ES-I3 (cell line): ENCODE results near the gene JUNB.

Source experiments
- H3K36me3 ChIP-seq: 2 replicates; pipeline ENCODE4 v1.6.1; 2013; ENCODE audit warnings: mild to moderate bottlenecking, low read length, control low read depth, moderate library complexity; ENCODE audit not compliant: insufficient read depth
- H3K4me1 ChIP-seq: 2 replicates; pipeline ENCODE4 v1.6.1; 2013; ENCODE audit warnings: mild to moderate bottlenecking, control low read depth, low read length; ENCODE audit not compliant: insufficient read depth
- H3K9ac ChIP-seq: 2 replicates; pipeline ENCODE4 v1.6.1; 2013; ENCODE audit warnings: low read depth, mild to moderate bottlenecking, low read length, moderate library complexity
- H3K9me3 ChIP-seq: 2 replicates; pipeline ENCODE4 v1.6.1; 2013; ENCODE audit warnings: mild to moderate bottlenecking, low read length, moderate library complexity; ENCODE audit not compliant: control insufficient read depth, insufficient read depth

JUNB gene

GRCh38 chr19:12833738-12834565, 42.7 kb downstream of the JUNB start:
- no peaks in the 10 kb centered on the region for H3K36me3 ChIP-seq
- peak overlapping the region; percentile 64 for H3K9ac ChIP-seq
- peaks cover 5% of the 10 kb centered on the region for H3K4me1 ChIP-seq
- H3K9me3 ChIP-seq, result no peaks in the 10 kb centered on the region

DNA sequence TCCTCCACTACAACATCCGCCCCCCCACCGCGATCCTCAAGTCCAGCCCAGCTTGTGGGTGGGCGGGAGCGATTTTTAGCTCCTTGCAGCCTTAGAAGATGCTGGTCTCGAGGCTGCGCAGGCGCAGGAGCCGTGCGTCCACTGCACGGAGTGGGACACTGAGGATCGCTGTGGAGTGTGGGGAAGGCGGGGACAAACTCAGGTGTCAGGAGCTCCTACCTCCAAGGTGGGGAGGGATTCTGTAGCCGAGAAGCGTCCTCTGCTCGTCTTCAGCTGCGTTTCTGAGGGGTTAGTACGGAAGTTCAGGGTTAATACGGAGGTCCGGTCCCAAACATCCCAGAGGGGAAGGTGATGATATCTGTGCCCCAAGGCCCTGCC, 43.3 kb downstream of the JUNB start, which contains the start of gene RTBDN:
Gene RTBDN (minus strand): TSS at position 14 of the 378 bp plus-strand sequence. CDS start 4,600 bp downstream, outside the sequence.
- H3K9ac ChIP-seq, result peak within 1 kb of the TSS; percentile 64

DNA sequence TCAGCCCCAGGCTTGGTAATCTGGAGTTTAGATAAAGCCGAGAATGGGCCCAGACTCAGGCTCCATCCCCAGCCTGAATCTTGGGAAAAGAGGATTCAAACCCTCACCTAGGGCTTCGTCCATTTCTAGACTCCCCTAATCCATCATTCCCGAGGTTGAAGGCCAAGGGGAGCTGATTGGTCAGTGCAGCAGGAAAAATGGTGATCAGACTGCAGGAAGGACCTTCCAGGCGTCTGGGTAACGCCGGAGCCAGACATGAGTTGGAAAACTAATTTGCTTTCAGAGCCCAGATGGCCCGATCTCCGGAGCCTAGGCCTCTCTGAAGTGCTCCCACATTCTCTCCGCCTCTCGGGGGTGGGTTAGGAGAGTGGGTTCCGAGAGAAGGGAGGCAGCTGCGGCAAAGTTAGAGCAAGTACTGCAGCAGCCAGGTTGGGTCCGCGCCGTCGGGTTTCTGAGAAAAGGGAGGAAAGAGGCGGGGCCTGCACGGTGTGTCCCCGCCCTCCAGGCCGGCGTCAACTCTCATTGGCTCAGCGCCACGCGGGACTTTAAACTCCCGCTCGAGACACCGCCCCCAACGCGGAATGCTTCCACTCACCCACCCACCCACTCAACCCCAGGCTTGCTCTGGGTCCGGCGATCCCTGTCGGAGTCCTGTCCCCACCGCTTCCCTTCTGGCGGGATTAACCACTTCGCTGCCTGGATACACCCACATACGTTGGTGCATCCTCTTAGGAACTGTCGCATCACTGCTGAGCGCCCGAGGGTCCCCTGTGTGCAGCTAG, 43.9 kb downstream of the JUNB start:
- no peaks in the 10 kb centered on the region for H3K36me3 ChIP-seq
- peak overlapping the region; percentile 64; the same call in 1 of the 2 replicates for H3K9ac ChIP-seq
- H3K9me3 ChIP-seq, result no peaks in the 10 kb centered on the region
- peaks cover 9% of the 10 kb centered on the region for H3K4me1 ChIP-seq

More for the DNA sequence above, 43.3 kb downstream of the JUNB start, which contains the start of gene RTBDN:
- no peaks in the 10 kb centered on the region for H3K9me3 ChIP-seq
- H3K36me3 ChIP-seq, result no peaks in the 10 kb centered on the region
- H3K4me1 ChIP-seq, result peaks cover 5% of the 10 kb centered on the region

GRCh38 chr19:12836529-12836863, 45.2 kb downstream of the JUNB start:
- Histone ChIP-seq H3K4me1 (peaks cover 9% of the 10 kb centered on the region), H3K9me3 (no peaks in the 10 kb centered on the region), H3K9ac (no peak overlapping the region), H3K36me3 (no peaks in the 10 kb centered on the region)

GRCh38 chr19:12837225-12837624, 45.9 kb downstream of the JUNB start:
- no peaks in the 10 kb centered on the region for H3K36me3 ChIP-seq
- no peaks in the 10 kb centered on the region for H3K9me3 ChIP-seq
- H3K9ac ChIP-seq, result no peak overlapping the region
- H3K4me1 ChIP-seq, result peaks cover 9% of the 10 kb centered on the region

GRCh38 chr19:12838182-12838885, 47.0 kb downstream of the JUNB start, which contains the start of gene MAST1:
TSS of gene MAST1 (plus strand) at chr19:12838515. CDS start at chr19:12838573, 58 bp downstream.
- H3K4me1 ChIP-seq, result peaks cover 9% of the 10 kb centered on the region
- no peaks in the 10 kb centered on the region for H3K36me3 ChIP-seq
- H3K9ac ChIP-seq, result peak within 1 kb of the TSS; percentile 52; the same call in 1 of the 2 replicates
- H3K9me3 ChIP-seq, result no peaks in the 10 kb centered on the region

GRCh38 chr19:12838886-12839756, 47.8 kb downstream of the JUNB start:
- Histone ChIP-seq H3K9ac (peak overlapping the region; percentile 52; the same call in 1 of the 2 replicates), H3K36me3 (no peaks in the 10 kb centered on the region)

DNA sequence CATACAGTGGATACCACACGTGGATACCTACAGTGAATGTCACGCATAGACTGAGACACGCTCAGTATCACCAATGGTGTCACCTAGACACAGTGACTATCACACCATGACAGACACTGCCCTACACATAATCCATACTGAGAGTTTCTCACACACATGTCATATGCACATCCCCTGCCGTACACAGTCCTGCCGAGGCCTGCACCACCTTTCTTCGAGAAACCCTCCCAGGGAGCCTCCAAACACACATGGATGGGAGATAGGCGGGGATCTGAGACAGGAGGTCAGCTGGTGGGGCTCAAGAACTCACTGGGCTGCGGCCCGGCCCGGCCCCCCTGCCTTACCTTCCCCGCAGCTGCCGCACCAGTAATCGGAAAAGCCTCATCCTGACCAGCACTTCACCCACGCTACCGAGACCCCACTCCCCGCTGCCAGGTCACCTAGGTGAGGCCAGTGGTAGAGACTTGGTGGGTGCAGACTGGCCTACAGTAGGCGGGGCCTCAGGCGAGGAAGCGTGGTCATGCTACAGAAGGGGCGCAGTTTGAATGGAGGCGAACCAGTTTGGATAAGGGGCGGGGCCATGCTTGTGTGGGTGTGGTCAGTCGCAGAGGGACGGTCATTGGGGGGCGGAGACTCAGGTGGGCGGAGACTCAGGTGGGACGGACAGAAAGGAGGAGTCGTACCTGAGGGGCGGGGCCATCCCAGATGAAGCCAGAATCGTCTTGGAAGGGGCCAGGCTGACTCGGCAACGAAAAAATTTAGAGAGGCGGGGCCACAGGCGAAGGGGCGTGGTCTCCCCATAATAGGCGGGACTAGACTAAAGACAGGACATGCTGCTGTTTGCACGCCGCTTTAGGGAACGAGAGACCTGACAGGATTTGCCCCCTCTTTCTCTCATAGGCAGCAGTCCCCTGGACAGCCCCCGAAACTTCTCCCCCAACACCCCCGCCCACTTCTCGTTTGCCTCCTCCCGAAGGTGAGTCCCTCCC, 49.1 kb downstream of the JUNB start:
- Histone ChIP-seq H3K36me3 (no peaks in the 10 kb centered on the region), H3K9me3 (no peaks in the 10 kb centered on the region), H3K9ac (peak overlapping the region; percentile 53; the same call in 1 of the 2 replicates), H3K4me1 (peaks cover 9% of the 10 kb centered on the region)

More at GRCh38 chr19:12838886-12839756, 47.8 kb downstream of the JUNB start:
- Histone ChIP-seq H3K4me1 (peaks cover 9% of the 10 kb centered on the region), H3K9me3 (no peaks in the 10 kb centered on the region)

DNA sequence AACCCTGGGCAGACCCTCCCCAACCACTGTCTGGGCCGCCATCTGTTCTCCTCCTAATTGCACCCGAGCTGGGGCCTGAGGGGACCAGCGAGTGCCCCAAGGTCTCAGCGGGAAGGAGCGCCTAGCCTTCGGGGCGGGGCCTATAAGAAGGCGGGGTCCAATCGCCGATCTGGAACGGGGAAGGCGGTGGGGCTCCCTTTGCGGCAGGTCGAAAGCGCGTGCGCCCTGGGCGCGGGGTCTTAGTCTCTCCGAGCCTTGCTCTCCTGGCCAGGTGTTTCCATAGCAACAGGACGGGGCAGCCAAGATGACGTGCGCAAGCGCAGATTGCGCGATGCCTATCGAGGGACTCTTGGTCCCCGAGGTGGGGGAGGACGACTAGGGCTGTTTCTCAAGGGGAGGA, 49.8 kb downstream of the JUNB start:
- peak overlapping the region; percentile 53; the same call in 1 of the 2 replicates for H3K9ac ChIP-seq
- H3K4me1 ChIP-seq, result peaks cover 9% of the 10 kb centered on the region
- H3K36me3 ChIP-seq, result no peaks in the 10 kb centered on the region
- no peaks in the 10 kb centered on the region for H3K9me3 ChIP-seq

DNA sequence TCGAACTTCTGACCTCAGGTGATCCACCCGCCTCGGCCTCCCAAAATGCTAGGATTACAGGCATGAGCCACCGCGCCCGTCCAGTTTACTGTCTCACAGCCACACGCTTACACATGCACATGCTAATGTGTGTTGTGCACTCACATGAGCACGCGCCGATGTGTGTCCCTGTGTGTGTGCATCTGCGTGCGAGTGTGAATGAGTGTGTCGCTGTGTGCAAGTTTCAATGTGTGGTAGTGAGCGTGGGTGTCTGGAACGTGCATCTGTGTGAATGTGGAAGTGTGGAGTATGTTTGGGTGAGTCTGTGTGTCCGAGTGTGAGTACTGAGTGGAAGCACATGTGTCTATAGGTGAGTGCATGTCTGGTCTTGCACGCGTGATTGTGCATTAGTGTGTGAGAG, 51.2 kb downstream of the JUNB start:
- H3K4me1 ChIP-seq, result peaks cover 9% of the 10 kb centered on the region
- no peak overlapping the region for H3K9ac ChIP-seq
- no peaks in the 10 kb centered on the region for H3K36me3 ChIP-seq
- no peaks in the 10 kb centered on the region for H3K9me3 ChIP-seq
